ENCODE measurements around the gene ACTRT2. TPM values are rescaled to one million over a fixed set of nuclear protein-coding genes. Genes with fewer than 3 reads are reported as not detected.

The ACTRT2 gene
- total and polyA plus RNA-seq, 2 donors = not detected

- Histone ChIP-seq H3K36me3 (ENCODE audit: insufficient read depth) (no peaks in the 10 kb centered on the region), H3K4me1 (ENCODE audit: insufficient read depth) (no peaks in the 10 kb centered on the region), H3K27ac (ENCODE audit: low read depth) (no peak overlapping the region), H3K4me3 (ENCODE audit: low read depth, low read length) (no peak overlapping the region)
- 53% methylated on average over 25 of the region's 25 CpGs for WGBS
- DNase-seq (ENCODE audit: extremely low spot score) = no peak
These were observed 41.0 kb upstream of the ACTRT2 start for GRCh38 chr1:2980073-2980791.

DNA sequence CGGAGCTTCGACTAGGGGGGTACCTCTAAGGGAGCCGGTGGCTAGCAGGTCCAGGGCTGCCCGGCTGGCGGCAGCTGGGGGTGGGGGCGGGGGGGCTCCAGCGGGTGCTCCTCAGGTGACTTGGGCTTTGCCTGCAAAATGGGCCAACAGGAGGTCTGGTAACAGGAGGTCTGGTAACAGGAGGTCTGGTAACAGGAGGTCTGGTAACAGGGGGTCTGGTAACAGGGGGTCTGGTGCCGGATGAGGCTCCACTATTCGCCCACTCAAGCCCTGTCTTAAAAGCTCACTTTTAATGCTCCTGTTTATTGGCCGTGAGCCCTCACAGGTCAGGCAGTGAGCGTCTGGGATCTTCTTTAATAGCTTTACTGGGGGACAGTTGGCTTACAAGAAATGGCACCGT, 40.4 kb upstream of the ACTRT2 start:
- Histone ChIP-seq H3K36me3 (ENCODE audit: insufficient read depth) (no peaks in the 10 kb centered on the region), H3K4me1 (ENCODE audit: insufficient read depth) (no peaks in the 10 kb centered on the region), H3K4me3 (ENCODE audit: low read depth, low read length) (no peak overlapping the region), H3K27ac (ENCODE audit: low read depth) (no peak overlapping the region)
- DNase-seq (ENCODE audit: extremely low spot score) = no peak
- WGBS = 34% methylated on average over 12 of the region's 12 CpGs

- no peak for DNase-seq (ENCODE audit: extremely low spot score)
- WGBS = 58% methylated on average over 7 of the region's 7 CpGs
- Histone ChIP-seq H3K27ac (ENCODE audit: low read depth) (no peak overlapping the region), H3K4me3 (ENCODE audit: low read depth, low read length) (no peak overlapping the region), H3K4me1 (ENCODE audit: insufficient read depth) (no peaks in the 10 kb centered on the region), H3K36me3 (ENCODE audit: insufficient read depth) (no peaks in the 10 kb centered on the region)
These were observed 39.9 kb upstream of the ACTRT2 start for GRCh38 chr1:2981388-2981787.

- H3K36me3 ChIP-seq (ENCODE audit: insufficient read depth) = no peaks in the 10 kb centered on the region
- H3K27ac ChIP-seq (ENCODE audit: low read depth) = no peak overlapping the region
- no peak overlapping the region for H3K4me3 ChIP-seq (ENCODE audit: low read depth, low read length)
- DNase-seq (ENCODE audit: extremely low spot score) = no peak
- no peaks in the 10 kb centered on the region for H3K4me1 ChIP-seq (ENCODE audit: insufficient read depth)
- 83% methylated on average over 19 of the region's 19 CpGs for WGBS
These were observed 39.2 kb upstream of the ACTRT2 start for GRCh38 chr1:2981981-2982614.

- Histone ChIP-seq H3K27ac (ENCODE audit: low read depth) (no peak overlapping the region), H3K4me3 (ENCODE audit: low read depth, low read length) (no peak overlapping the region), H3K36me3 (ENCODE audit: insufficient read depth) (no peaks in the 10 kb centered on the region), H3K4me1 (ENCODE audit: insufficient read depth) (no peaks in the 10 kb centered on the region)
- WGBS = 86% methylated on average over 30 of the region's 30 CpGs
- DNase-seq (ENCODE audit: extremely low spot score) = no peak
These were observed 38.5 kb upstream of the ACTRT2 start for GRCh38 chr1:2982615-2983318.

DNA sequence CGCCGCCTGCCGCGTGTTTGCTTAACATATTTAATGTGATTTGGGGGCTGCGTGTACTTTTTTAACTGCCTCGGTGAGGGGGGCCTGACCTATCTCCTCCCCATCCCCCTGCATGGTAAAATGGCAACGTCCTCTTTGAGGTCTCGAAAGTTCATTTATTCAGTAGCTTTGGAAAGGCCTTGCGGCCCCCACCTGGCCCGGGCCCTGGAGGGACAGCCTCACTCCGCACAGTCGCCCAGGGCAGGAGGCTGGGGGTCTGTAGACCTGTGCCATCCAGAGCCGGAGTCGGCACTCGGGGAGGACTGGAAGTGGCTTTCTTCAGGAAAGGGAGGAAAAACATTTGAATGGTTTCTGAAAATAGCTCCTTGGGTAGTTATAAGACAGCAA, 38.0 kb upstream of the ACTRT2 start:
- WGBS = 82% methylated on average over 15 of the region's 15 CpGs
- no peak overlapping the region for H3K27ac ChIP-seq (ENCODE audit: low read depth)
- H3K36me3 ChIP-seq (ENCODE audit: insufficient read depth) = no peaks in the 10 kb centered on the region
- H3K4me1 ChIP-seq (ENCODE audit: insufficient read depth) = no peaks in the 10 kb centered on the region
- DNase-seq (ENCODE audit: extremely low spot score) = no peak
- H3K4me3 ChIP-seq (ENCODE audit: low read depth, low read length) = no peak overlapping the region

GRCh38 chr1:2983706-2984398, 37.4 kb upstream of the ACTRT2 start:
- Histone ChIP-seq H3K36me3 (ENCODE audit: insufficient read depth) (no peaks in the 10 kb centered on the region), H3K4me3 (ENCODE audit: low read depth, low read length) (no peak overlapping the region), H3K27ac (ENCODE audit: low read depth) (no peak overlapping the region), H3K4me1 (ENCODE audit: insufficient read depth) (no peaks in the 10 kb centered on the region)
- 84% methylated on average over 21 of the region's 21 CpGs for WGBS
- DNase-seq (ENCODE audit: extremely low spot score) = no peak

DNA sequence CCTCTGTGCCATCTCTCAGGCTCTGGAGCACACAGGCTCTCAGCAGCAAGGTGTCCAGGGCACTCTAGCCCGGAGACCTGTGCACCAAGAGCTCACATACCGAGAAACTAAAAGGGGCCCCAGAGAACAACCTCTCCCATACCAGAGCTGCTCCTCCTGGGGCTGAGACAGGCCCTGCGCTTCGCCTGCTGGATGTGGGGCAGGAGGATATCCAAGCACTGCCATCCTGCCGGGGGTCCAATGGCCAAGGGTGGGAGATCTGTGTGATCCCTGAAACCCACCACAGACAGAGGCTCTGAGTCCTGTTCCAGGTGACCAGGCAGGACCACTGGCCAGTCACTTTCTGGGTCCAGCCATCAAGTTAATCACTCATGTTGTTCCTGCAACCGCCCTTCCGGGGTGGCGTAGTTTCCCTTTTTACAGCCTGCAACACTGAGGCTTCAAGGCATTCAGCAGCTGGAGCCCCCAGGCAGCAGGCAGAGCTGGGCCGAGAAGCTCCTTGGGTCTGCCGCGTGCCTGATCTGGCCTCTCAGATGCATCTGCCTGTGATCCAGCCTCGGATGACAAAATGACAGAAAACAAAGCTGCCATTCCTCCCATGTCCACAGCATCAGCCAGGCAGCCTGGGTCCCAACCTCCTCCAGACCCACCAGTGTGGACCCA, 36.7 kb upstream of the ACTRT2 start:
- WGBS = 90% methylated on average over 12 of the region's 12 CpGs
- H3K36me3 ChIP-seq (ENCODE audit: insufficient read depth) = no peaks in the 10 kb centered on the region
- no peaks in the 10 kb centered on the region for H3K4me1 ChIP-seq (ENCODE audit: insufficient read depth)
- DNase-seq (ENCODE audit: extremely low spot score) = no peak
- H3K4me3 ChIP-seq (ENCODE audit: low read depth, low read length) = no peak overlapping the region
- no peak overlapping the region for H3K27ac ChIP-seq (ENCODE audit: low read depth)

DNA sequence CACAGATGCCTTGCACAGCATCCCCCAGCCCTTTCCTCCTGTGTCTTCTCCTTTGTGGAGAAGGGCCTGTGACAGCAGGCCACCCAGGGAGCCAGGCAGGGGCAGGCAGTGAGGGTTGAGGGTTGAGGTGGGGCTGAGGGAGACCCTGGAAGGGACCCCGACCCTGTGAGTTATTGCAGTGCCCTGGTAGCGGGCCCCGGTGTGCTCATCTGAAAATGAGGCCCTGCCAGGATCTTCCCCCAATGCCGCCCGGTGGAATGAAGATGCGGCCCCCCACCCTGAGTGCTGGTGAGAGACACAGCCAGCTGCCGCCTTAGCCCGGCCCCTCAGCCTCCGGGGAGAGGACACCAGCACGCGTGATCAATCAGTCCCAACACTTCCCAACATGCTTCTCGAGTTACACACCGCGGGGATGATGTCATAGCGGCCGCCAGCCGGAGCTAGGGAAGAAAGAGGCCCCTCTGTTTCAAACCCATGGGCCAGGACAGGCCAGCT, 36.2 kb upstream of the ACTRT2 start:
- WGBS = 23% methylated on average over 17 of the region's 17 CpGs
- Histone ChIP-seq H3K36me3 (ENCODE audit: insufficient read depth) (no peaks in the 10 kb centered on the region), H3K27ac (ENCODE audit: low read depth) (no peak overlapping the region), H3K4me3 (ENCODE audit: low read depth, low read length) (no peak overlapping the region), H3K4me1 (ENCODE audit: insufficient read depth) (no peaks in the 10 kb centered on the region)
- peak; percentile 43 for DNase-seq (ENCODE audit: extremely low spot score)

GRCh38 chr1:2985694-2986548, 35.3 kb upstream of the ACTRT2 start:
- H3K4me1 ChIP-seq (ENCODE audit: insufficient read depth) = no peaks in the 10 kb centered on the region
- DNase-seq (ENCODE audit: extremely low spot score) = no peak
- no peak overlapping the region for H3K4me3 ChIP-seq (ENCODE audit: low read depth, low read length)
- H3K27ac ChIP-seq (ENCODE audit: low read depth) = no peak overlapping the region
- no peaks in the 10 kb centered on the region for H3K36me3 ChIP-seq (ENCODE audit: insufficient read depth)
- WGBS = 93% methylated on average over 5 of the region's 5 CpGs

DNA sequence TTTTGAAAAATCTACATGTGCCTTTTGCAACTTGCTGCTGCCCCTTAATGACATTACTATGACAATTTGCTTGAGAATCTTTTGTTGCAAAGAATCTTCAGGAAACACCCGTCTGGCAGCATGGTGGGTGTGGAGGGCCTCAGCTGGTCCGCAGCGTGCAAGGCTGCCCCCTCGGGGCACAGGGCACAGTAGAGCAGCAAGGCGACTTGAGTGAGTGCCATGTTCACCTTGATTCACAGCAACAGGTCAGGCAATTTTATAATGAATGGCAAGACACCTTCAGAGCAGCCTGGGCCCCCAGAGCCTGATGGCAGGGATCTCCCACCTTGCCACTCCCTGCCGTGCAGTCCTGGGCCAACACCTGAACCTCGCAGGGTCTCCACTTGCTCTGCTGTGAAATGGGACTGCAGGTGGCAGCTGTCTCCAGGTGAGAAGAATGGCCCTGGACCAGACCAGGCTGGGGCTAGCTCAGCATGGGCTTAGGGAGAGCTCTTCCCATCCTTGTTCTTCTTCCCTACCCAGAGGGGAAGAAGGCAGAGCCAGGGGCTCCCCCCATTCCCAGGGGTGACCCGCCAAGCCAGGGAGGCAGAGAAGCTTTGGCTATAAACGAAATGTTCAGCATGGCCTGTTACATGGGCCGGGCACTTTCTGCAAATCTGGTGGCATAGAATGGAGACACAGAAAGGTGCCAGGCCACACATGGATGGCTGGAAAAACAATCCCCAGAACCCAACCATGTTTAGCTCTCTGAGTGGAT, 34.5 kb upstream of the ACTRT2 start:
- 89% methylated on average over 10 of the region's 10 CpGs for WGBS
- Histone ChIP-seq H3K36me3 (ENCODE audit: insufficient read depth) (no peaks in the 10 kb centered on the region), H3K27ac (ENCODE audit: low read depth) (no peak overlapping the region), H3K4me3 (ENCODE audit: low read depth, low read length) (no peak overlapping the region), H3K4me1 (ENCODE audit: insufficient read depth) (no peaks in the 10 kb centered on the region)
- no peak for DNase-seq (ENCODE audit: extremely low spot score)

- Histone ChIP-seq H3K4me3 (ENCODE audit: low read depth, low read length) (no peak overlapping the region), H3K4me1 (ENCODE audit: insufficient read depth) (no peaks in the 10 kb centered on the region), H3K27ac (ENCODE audit: low read depth) (no peak overlapping the region), H3K36me3 (ENCODE audit: insufficient read depth) (no peaks in the 10 kb centered on the region)
- no peak for DNase-seq (ENCODE audit: extremely low spot score)
- 74% methylated on average over 16 of the region's 16 CpGs for WGBS
These were observed 33.5 kb upstream of the ACTRT2 start for GRCh38 chr1:2987773-2988172.

Data from urinary bladder (tissue), 4 donors.